Hematopoietic multipotent progenitor cell (in vitro differentiated cells): Measurements from ENCODE around the gene STH. TPM values are rescaled to one million over a fixed set of nuclear protein-coding genes. Genes with fewer than 3 reads are reported as not detected.

ENCODE experiments used
- DNase-seq, 3 donors: peaks; one replicate each; pipeline ENCODE4 v3.0.0-alpha.2; 2011 to 2015; ENCODE audit warnings: low read depth in 2 of 3, low spot score in 2 of 3
- total RNA-seq: library from RNA; depleted of rRNA; stranded (reverse); fragments of >200 nt; gene quantifications from one replicate; pipeline ENCODE4 v1.2.3, GENCODE V29; 2012

The STH gene
- total RNA-seq, 1 donor: not detected

- DNase-seq: no peak
Measured at GRCh38 chr17:45966606-45967280, 32.3 kb upstream of the STH start.

- DNase-seq: no peak
Measured at GRCh38 chr17:45967378-45967777, 31.7 kb upstream of the STH start.

GRCh38 chr17:45968732-45969131 lies 30.3 kb upstream of the STH start:
- no peak for DNase-seq

GRCh38 chr17:45969726-45970125 lies 29.3 kb upstream of the STH start:
- DNase-seq: no peak

GRCh38 chr17:45970659-45971058 lies 28.4 kb upstream of the STH start:
- no peak for DNase-seq

GRCh38 chr17:45971698-45972141 lies 27.3 kb upstream of the STH start:
- no peak for DNase-seq

- DNase-seq: no peak
Measured at GRCh38 chr17:45972531-45972930, 26.5 kb upstream of the STH start.

- no peak for DNase-seq
Measured at GRCh38 chr17:45973099-45973780, 25.8 kb upstream of the STH start.

- no peak for DNase-seq
Measured at GRCh38 chr17:45973946-45974859, 24.8 kb upstream of the STH start.

GRCh38 chr17:45974916-45975630 lies 24.0 kb upstream of the STH start:
- DNase-seq: no peak

- DNase-seq: no peak
Measured at GRCh38 chr17:45975640-45976295, 23.3 kb upstream of the STH start.

- no peak for DNase-seq
Measured at GRCh38 chr17:45976391-45976754, 22.7 kb upstream of the STH start.

GRCh38 chr17:45976755-45977505 lies 22.1 kb upstream of the STH start:
- DNase-seq: no peak

- no peak for DNase-seq
Measured at GRCh38 chr17:45977506-45977824, 21.6 kb upstream of the STH start.

- no peak for DNase-seq
Measured at GRCh38 chr17:45977976-45978626, 20.9 kb upstream of the STH start.

GRCh38 chr17:45979137-45979536 lies 19.9 kb upstream of the STH start:
- DNase-seq: no peak

GRCh38 chr17:45980855-45981254 lies 18.2 kb upstream of the STH start:
- no peak for DNase-seq

- DNase-seq: no peak
Measured at GRCh38 chr17:45981306-45981705, 17.7 kb upstream of the STH start.
